Liver (tissue), 9 donors: ENCODE measurements around the gene LRATD1. TPM values are rescaled to one million over a fixed set of nuclear protein-coding genes. Genes with fewer than 3 reads are reported as not detected.

Source experiments
- DNase-seq: peaks from one replicate; pipeline ENCODE4 v3.0.0-alpha.2; 2017; ENCODE audit warnings: low spot score
- H3K27ac ChIP-seq, 2 donors: one replicate each; pipeline ENCODE4 v1.7.0; 2013; ENCODE audit warnings: inconsistent platforms in 2 of 2, low read length in 2 of 2, control low read depth in 1 of 2, low read depth in 1 of 2, mild to moderate bottlenecking in 1 of 2
- H3K27me3 ChIP-seq, 4 donors: one replicate each; pipeline versions ENCODE4 v1.6.1 to v1.7.0; 2013; ENCODE audit warnings: low read length in 3 of 4, inconsistent platforms in 1 of 4, mild to moderate bottlenecking in 1 of 4, moderate library complexity in 1 of 4; ENCODE audit not compliant: control insufficient read depth in 4 of 4, insufficient read depth in 4 of 4
- H3K36me3 ChIP-seq, 4 donors: one replicate each; pipeline versions ENCODE4 v1.6.1 to v1.7.0; 2013; ENCODE audit warnings: low read length in 3 of 4, mild to moderate bottlenecking in 3 of 4, low read depth in 1 of 4, moderate library complexity in 1 of 4; ENCODE audit not compliant: control insufficient read depth in 4 of 4, insufficient read depth in 3 of 4
- H3K4me1 ChIP-seq, 4 donors: one replicate each; pipeline versions ENCODE4 v1.6.1 to v1.7.0; 2013; ENCODE audit warnings: low read length in 3 of 4, mild to moderate bottlenecking in 3 of 4, moderate library complexity in 1 of 4; ENCODE audit not compliant: control insufficient read depth in 4 of 4, insufficient read depth in 4 of 4
- H3K4me3 ChIP-seq, 3 donors: one replicate each; pipeline versions ENCODE4 v1.6.1 to v1.7.0; 2013; ENCODE audit warnings: low read length in 3 of 3, control low read depth in 1 of 3, low read depth in 1 of 3, mild to moderate bottlenecking in 1 of 3
- H3K9ac ChIP-seq, 2 donors: one replicate each; pipeline ENCODE4 v1.7.0; 2013; ENCODE audit warnings: low read length in 2 of 2, mild to moderate bottlenecking in 2 of 2, moderate library complexity in 2 of 2, control low read depth in 1 of 2, low read depth in 1 of 2
- H3K9me3 ChIP-seq, 4 donors: one replicate each; pipeline versions ENCODE4 v1.6.1 to v1.7.0; 2013; ENCODE audit warnings: low read length in 3 of 4; ENCODE audit not compliant: control insufficient read depth in 4 of 4
- CTCF ChIP-seq: fragments of 150-350 bp; IDR thresholded peaks from 2 replicates; pipeline ENCODE4 v1.5.1; 2017; ENCODE audit warnings: improper control_type of control experiment, low read depth, low read length; ENCODE audit not compliant: missing input control
- EGR1 ChIP-seq, 2 donors: IDR thresholded peaks; 2 replicates each; pipeline ENCODE4 v1.6.1; 2016 to 2018; ENCODE audit warnings: antibody characterized with exemption in 2 of 2, low read depth in 2 of 2
- HNF4A ChIP-seq, 2 donors: conservative IDR thresholded peaks; 2 replicates each; pipeline ENCODE4 v1.6.1; 2016; ENCODE audit warnings: antibody characterized with exemption in 2 of 2, mild to moderate bottlenecking in 2 of 2
- HNF4G ChIP-seq: IDR thresholded peaks from 2 replicates; pipeline ENCODE4 v1.6.1; 2016; ENCODE audit warnings: antibody characterized with exemption
- NR2F2 ChIP-seq: IDR thresholded peaks from 2 replicates; pipeline ENCODE4 v1.6.1; 2016; ENCODE audit warnings: antibody characterized with exemption
- RAD21 ChIP-seq, 2 donors: IDR thresholded peaks; 2 replicates each; pipeline ENCODE4 v1.6.1; 2016; ENCODE audit warnings: antibody characterized with exemption in 2 of 2, mild to moderate bottlenecking in 2 of 2
- REST ChIP-seq: IDR thresholded peaks from 2 replicates; pipeline ENCODE4 v1.6.1; 2016; ENCODE audit warnings: antibody characterized with exemption, mild to moderate bottlenecking
- RXRA ChIP-seq, 2 donors: IDR thresholded peaks; 2 replicates each; pipeline ENCODE4 v1.6.1; 2017 to 2018; ENCODE audit warnings: antibody characterized with exemption in 2 of 2, mild to moderate bottlenecking in 1 of 2
- SP1 ChIP-seq: IDR thresholded peaks from 2 replicates; pipeline ENCODE4 v1.6.1; 2018; ENCODE audit warnings: antibody characterized with exemption, mild to moderate bottlenecking
- TAF1 ChIP-seq: conservative IDR thresholded peaks from 2 replicates; pipeline ENCODE4 v1.6.1; 2016; ENCODE audit warnings: antibody characterized with exemption, mild to moderate bottlenecking
- YY1 ChIP-seq: IDR thresholded peaks from 2 replicates; pipeline ENCODE4 v1.6.1; 2016; ENCODE audit warnings: antibody characterized with exemption, mild to moderate bottlenecking
- WGBS: extraction: QIAGEN DNeasy Blood & Tissue Kit; methylation state at CpG from one replicate; pipeline ENCODE4 v1.1.7; 2013; 5-methylcytosine and 5-hydroxymethylcytosine counted together
- polyA plus RNA-seq, 2 donors: library from polyadenylated mRNA; stranded (reverse) in 1 of 2; unstranded in 1 of 2; fragments of 200-250 nt in 1 of 2; fragments of >200 nt in 1 of 2; fragmentation: Nextera tagmentation in 1 of 2; extraction: Ambion mirVana in 1 of 2; gene quantifications; one replicate each; pipeline versions ENCODE4 v1.2.1 to v1.2.3, GENCODE V29; 2013 to 2015
- total RNA-seq, 2 donors: library from RNA; depleted of rRNA; stranded (reverse); fragments of >200 nt; gene quantifications; one replicate each; pipeline ENCODE4 v1.2.3, GENCODE V29; 2014
- TF ChIP-seq, protein P1 (sequence below): IDR thresholded peaks from 2 replicates; pipeline ENCODE4 v1.6.1; 2016; ENCODE audit warnings: antibody characterized with exemption
- TF ChIP-seq, protein P2 (sequence below): IDR thresholded peaks from 2 replicates; pipeline ENCODE4 v1.6.1; 2016; ENCODE audit warnings: antibody characterized with exemption
- TF ChIP-seq, protein P3 (sequence below): IDR thresholded peaks from 2 replicates; pipeline ENCODE4 v1.6.1; 2016; ENCODE audit warnings: antibody characterized with exemption
- donor health status: healthy.
- donor health status: healthy.
- donor health status: healthy.
- donor health status: healthy.
- donor health status: healthy.

The LRATD1 gene
- total and polyA plus RNA-seq, 4 donors, result 0.08 to 3.4 (median 1.8) TPM

- H3K4me1 ChIP-seq, result no peaks in the 10 kb centered on the region
- no peaks in the 10 kb centered on the region for H3K27me3 ChIP-seq
- no peaks in the 10 kb centered on the region for H3K9me3 ChIP-seq
- no peak for DNase-seq
- H3K9ac ChIP-seq, result no peak overlapping the region
- TF ChIP-seq RXRA (IDR thresholded peaks at IDR 0.05) (no peak), YY1 (no peak), HNF4A (conservative IDR thresholded peaks at IDR 0.05) (no peak), EGR1 (IDR thresholded peaks at IDR 0.05; ENCODE audit: low read depth in 2 of 2) (no peak)
- TF ChIP-seq, protein P1, sequence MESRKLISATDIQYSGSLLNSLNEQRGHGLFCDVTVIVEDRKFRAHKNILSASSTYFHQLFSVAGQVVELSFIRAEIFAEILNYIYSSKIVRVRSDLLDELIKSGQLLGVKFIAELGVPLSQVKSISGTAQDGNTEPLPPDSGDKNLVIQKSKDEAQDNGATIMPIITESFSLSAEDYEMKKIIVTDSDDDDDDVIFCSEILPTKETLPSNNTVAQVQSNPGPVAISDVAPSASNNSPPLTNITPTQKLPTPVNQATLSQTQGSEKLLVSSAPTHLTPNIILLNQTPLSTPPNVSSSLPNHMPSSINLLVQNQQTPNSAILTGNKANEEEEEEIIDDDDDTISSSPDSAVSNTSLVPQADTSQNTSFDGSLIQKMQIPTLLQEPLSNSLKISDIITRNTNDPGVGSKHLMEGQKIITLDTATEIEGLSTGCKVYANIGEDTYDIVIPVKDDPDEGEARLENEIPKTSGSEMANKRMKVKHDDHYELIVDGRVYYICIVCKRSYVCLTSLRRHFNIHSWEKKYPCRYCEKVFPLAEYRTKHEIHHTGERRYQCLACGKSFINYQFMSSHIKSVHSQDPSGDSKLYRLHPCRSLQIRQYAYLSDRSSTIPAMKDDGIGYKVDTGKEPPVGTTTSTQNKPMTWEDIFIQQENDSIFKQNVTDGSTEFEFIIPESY, result no peak
- no peak overlapping the region for H3K4me3 ChIP-seq
- H3K36me3 ChIP-seq, result no peaks in the 10 kb centered on the region
- no peak overlapping the region for H3K27ac ChIP-seq
Measured at GRCh38 chr2:14676371-14676770, 43.9 kb downstream of the LRATD1 start.

DNA sequence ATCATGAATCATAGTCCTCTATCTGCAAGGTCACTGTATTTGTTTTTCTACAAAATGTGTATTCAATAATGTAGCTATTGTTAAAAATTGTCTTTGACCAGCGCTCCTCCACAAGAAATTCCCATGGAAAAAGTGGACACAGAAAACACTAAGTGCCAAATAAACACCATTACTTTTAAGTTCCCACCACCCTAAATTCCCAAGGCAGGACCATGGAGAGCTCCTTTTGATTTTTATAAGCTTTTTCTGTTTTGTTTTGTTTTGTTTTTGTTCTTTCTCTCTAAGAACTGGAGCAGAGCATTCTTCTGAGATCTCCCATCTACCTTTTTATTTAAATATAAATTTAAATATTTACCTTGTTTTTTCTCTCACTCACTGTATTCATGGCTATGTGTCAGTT is 44.5 kb downstream of the LRATD1 start:
- 65% methylated on average over 1 of the region's 1 CpG for WGBS
- Histone ChIP-seq H3K4me1 (no peaks in the 10 kb centered on the region), H3K27ac (no peak overlapping the region), H3K9me3 (no peaks in the 10 kb centered on the region), H3K36me3 (no peaks in the 10 kb centered on the region), H3K9ac (no peak overlapping the region), H3K4me3 (no peak overlapping the region), H3K27me3 (no peaks in the 10 kb centered on the region)
- no peak for DNase-seq
- TF ChIP-seq REST (peak; percentile 96), TAF1 (no peak), SP1 (no peak)

DNA sequence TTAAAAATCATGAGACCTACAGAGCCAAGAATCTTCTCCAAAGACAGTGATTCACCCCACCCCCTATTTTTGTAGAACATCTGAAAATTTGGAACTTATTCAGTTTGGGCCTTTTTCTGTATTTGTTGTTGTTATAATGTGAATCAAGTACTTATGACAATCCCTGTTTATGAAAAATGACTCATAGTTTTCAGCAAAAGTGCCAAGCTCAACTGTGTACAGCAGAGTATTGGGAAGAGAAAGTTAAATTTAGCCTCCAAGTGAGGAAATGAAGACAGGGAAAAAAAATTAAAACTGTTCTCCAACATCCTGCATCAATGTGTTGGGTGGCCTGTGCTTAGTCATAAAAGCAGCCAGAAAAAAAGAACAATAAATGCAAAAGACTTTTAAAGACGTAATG is 46.2 kb downstream of the LRATD1 start:
- H3K9ac ChIP-seq, result no peak overlapping the region
- H3K9me3 ChIP-seq, result no peaks in the 10 kb centered on the region
- H3K27me3 ChIP-seq, result no peaks in the 10 kb centered on the region
- no peak overlapping the region for H3K4me3 ChIP-seq
- WGBS, result 59% methylated on average over 1 of the region's 1 CpG
- H3K27ac ChIP-seq, result no peak overlapping the region
- H3K4me1 ChIP-seq, result no peaks in the 10 kb centered on the region
- DNase-seq, result no peak
- no peaks in the 10 kb centered on the region for H3K36me3 ChIP-seq
- TF ChIP-seq REST (no peak), EGR1 (IDR thresholded peaks at IDR 0.05; ENCODE audit: low read depth in 2 of 2) (no peak), HNF4G (no peak), RAD21 (IDR thresholded peaks at IDR 0.05) (no peak), YY1 (no peak), TAF1 (no peak), NR2F2 (no peak), HNF4A (conservative IDR thresholded peaks at IDR 0.05) (no peak), CTCF (no peak)
- TF ChIP-seq, protein P1, result no peak
- TF ChIP-seq, protein P2, sequence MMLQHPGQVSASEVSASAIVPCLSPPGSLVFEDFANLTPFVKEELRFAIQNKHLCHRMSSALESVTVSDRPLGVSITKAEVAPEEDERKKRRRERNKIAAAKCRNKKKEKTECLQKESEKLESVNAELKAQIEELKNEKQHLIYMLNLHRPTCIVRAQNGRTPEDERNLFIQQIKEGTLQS, result no peak
- TF ChIP-seq, protein P3, sequence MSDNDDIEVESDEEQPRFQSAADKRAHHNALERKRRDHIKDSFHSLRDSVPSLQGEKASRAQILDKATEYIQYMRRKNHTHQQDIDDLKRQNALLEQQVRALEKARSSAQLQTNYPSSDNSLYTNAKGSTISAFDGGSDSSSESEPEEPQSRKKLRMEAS, result no peak
